H54 (cell line): Measurements from ENCODE around the gene PHACTR3.

Source experiments
- DNase-seq: peaks from one replicate; pipeline ENCODE4 v3.0.0; 2011; ENCODE audit warnings: low spot score, mixed read lengths; ENCODE audit not compliant: insufficient read length
- FAIRE-seq: peaks from 3 replicates; lab custom pipeline; 2011; peaks lifted over from hg19 to GRCh38; lab: Jason Lieb, UNC
- POLR2A ChIP-seq: IDR thresholded peaks from 2 replicates; pipeline ENCODE4 v1.6.1; 2011; ENCODE audit warnings: low read depth, mild to moderate bottlenecking, low read length

Gene PHACTR3

GRCh38 chr20:59788811-59789397 lies 184.6 kb downstream of the PHACTR3 start:
- FAIRE-seq = no peak
- no peak for TF ChIP-seq POLR2A
- no peak for DNase-seq

DNA sequence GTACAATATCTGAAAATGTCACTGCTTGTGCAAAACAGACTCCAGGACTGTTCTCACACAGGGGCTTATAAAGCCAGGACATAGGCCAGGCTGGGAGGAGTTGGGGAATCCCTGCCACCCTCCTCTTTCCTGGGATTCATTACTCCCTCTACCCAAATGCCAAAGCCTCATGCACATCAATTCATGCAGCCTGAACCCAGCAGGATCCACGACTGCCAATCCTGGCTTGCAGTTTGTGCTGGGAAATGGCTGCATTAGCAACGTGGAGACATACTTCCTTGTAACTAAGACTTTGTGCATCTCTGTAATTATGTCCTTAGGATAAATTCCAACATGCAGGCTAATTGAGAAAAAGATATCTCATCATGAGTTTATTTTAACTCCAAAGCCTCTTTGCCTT lies 185.3 kb downstream of the PHACTR3 start:
- FAIRE-seq = no peak
- DNase-seq = no peak
- TF ChIP-seq POLR2A = no peak

GRCh38 chr20:59790346-59790745 lies 186.0 kb downstream of the PHACTR3 start:
- no peak for TF ChIP-seq POLR2A
- DNase-seq (no peak), FAIRE-seq (no peak)

GRCh38 chr20:59792300-59792699 lies 188.0 kb downstream of the PHACTR3 start:
- TF ChIP-seq POLR2A = no peak
- DNase-seq = no peak
- FAIRE-seq = no peak

GRCh38 chr20:59794555-59794954 lies 190.2 kb downstream of the PHACTR3 start:
- no peak for FAIRE-seq
- no peak for TF ChIP-seq POLR2A

DNA sequence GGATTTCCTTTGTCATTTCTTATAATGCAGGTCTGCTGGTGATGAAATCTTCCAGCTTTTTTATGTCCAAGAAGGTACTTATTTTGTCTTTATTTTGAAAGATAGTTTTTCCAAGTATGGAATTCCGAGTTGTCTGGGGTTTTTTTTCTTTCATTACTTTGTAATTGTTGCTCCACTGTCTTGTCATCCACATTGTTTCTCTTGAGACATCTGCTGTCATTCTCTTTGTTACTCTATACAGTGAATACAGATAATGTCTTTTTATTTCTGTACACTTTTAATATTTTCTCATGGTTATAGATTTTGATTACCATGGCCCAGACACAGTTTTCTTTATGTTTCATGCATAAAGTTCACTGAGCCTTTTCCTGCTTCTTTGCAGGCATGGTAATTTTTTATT lies 196.0 kb downstream of the PHACTR3 start:
- DNase-seq (no peak), FAIRE-seq (no peak)
- no peak for TF ChIP-seq POLR2A

More at GRCh38 chr20:59794555-59794954, 190.2 kb downstream of the PHACTR3 start:
- DNase-seq = no peak

GRCh38 chr20:59802018-59802417 lies 197.7 kb downstream of the PHACTR3 start:
- TF ChIP-seq POLR2A = no peak
- FAIRE-seq (no peak), DNase-seq (no peak)

GRCh38 chr20:59802471-59803221 lies 198.3 kb downstream of the PHACTR3 start:
- TF ChIP-seq POLR2A = no peak
- no peak for DNase-seq
- FAIRE-seq = no peak

- FAIRE-seq (no peak), DNase-seq (no peak)
- no peak for TF ChIP-seq POLR2A
Observed at GRCh38 chr20:59804347-59804746, 200.0 kb downstream of the PHACTR3 start.

- TF ChIP-seq POLR2A = no peak
- FAIRE-seq (no peak), DNase-seq (no peak)
Observed at GRCh38 chr20:59804871-59805665, 200.7 kb downstream of the PHACTR3 start.

GRCh38 chr20:59805786-59806577 lies 201.6 kb downstream of the PHACTR3 start:
- TF ChIP-seq POLR2A = no peak
- DNase-seq = no peak
- FAIRE-seq = no peak

DNA sequence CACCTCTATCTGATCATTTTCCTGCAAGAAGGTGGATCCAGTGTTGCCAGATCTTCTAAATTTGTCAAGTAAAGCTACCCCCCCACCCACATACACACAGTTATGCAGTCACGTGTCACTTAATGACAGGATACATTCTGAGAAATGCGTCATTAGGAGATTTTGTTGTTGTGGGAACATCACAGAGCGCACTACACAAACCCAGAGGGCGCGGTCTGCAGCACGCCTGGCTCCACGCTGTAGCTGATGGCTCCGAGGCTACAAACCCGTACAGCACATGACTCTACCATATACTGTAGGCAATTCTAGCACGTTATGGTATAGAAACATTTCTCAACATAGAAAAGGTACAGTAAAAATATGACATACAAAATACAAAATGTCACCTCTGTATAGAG lies 202.2 kb downstream of the PHACTR3 start:
- no peak for TF ChIP-seq POLR2A
- no peak for DNase-seq
- no peak for FAIRE-seq

GRCh38 chr20:59807909-59808728 lies 203.8 kb downstream of the PHACTR3 start:
- DNase-seq (no peak), FAIRE-seq (no peak)
- TF ChIP-seq POLR2A = no peak
